A549 (cell line): ENCODE data around the gene AGPAT2. TPM values are rescaled to one million over a fixed set of nuclear protein-coding genes. Genes with fewer than 3 reads are reported as not detected.

ENCODE experiments used
- ATAC-seq, 2 experiments: fragments of 200-7000 bp in 1 of 2; fragments of >200 bp in 1 of 2; cut with Nextera tagmentation in 1 of 2; cut with Tn5 transposase in 1 of 2; 3 replicates each; pipeline versions ENCODE4 v1.8.0 to v1.9.1; 2018 to 2020; ENCODE audit warnings: mild to moderate bottlenecking in 1 of 2, moderate library complexity in 1 of 2
- CTCF ChIA-PET: fragments of 300-600 bp; sonication (Branson Sonifier 250); formaldehyde crosslinking; extraction: SDS; loops from one replicate; lab custom pipeline; 2021; ENCODE audit warnings: antibody characterized with exemption, inconsistent platforms; lab: Yijun Ruan, JAX
- POLR2A ChIA-PET: fragments of 350-600 bp; formaldehyde crosslinking; extraction: SDS; loops from one replicate; lab custom pipeline; 2021; ENCODE audit warnings: antibody characterized with exemption, inconsistent platforms; lab: Yijun Ruan, JAX
- DNase-seq, 2 experiments: peaks; one replicate each; pipeline versions ENCODE4 v3.0.0 to v3.0.0-alpha.2; 2011 to 2016; ENCODE audit warnings: low read depth in 1 of 2, low spot score in 1 of 2
- FAIRE-seq: peaks from 2 replicates; lab custom pipeline; 2011; peaks lifted over from hg19 to GRCh38; lab: Jason Lieb, UNC
- H3K27ac ChIP-seq, 2 experiments: fragments of >200 bp; sonication (Bioruptor Twin); formaldehyde crosslinking; 3 replicates each; pipeline ENCODE4 v1.5.1; 2016 to 2017
- H3K4me1 ChIP-seq: fragments of >200 bp; sonication (Bioruptor Twin); formaldehyde crosslinking; 3 replicates; pipeline ENCODE4 v1.6.1; 2016
- H3K4me2 ChIP-seq: fragments of >200 bp; sonication (Bioruptor Twin); formaldehyde crosslinking; 3 replicates; pipeline ENCODE4 v1.6.1; 2016
- H3K4me3 ChIP-seq: fragments of >200 bp; sonication (Bioruptor Twin); formaldehyde crosslinking; 3 replicates; pipeline ENCODE4 v1.5.1; 2016
- H3K9me3 ChIP-seq: fragments of >200 bp; sonication (Bioruptor Twin); formaldehyde crosslinking; 3 replicates; pipeline ENCODE4 v1.6.1; 2016
- BHLHE40 ChIP-seq: IDR thresholded peaks from 2 replicates; pipeline ENCODE4 v1.6.1; 2012; ENCODE audit warnings: low read depth, low read length, inconsistent platforms
- CEBPB ChIP-seq, 2 experiments: fragments of >200 bp in 1 of 2; sonication (Bioruptor Twin) in 1 of 2; formaldehyde crosslinking in 1 of 2; IDR thresholded peaks; 2 replicates each; pipeline ENCODE4 v1.6.1; 2012 to 2016
- CTCF ChIP-seq: fragments of >200 bp; sonication (Bioruptor Twin); formaldehyde crosslinking; IDR thresholded peaks from 3 replicates; pipeline ENCODE4 v1.5.1; 2016
- EHF ChIP-seq: fragments of 250-450 bp; sonication (Bioruptor Pico); IDR thresholded peaks from 2 replicates; pipeline ENCODE4 v1.5.0; 2020; ENCODE audit warnings: mild to moderate bottlenecking
- EHMT2 ChIP-seq: fragments of 200-600 bp; sonication (generic); IDR thresholded peaks from 2 replicates; pipeline ENCODE4 v1.6.1; 2016; ENCODE audit warnings: antibody characterized with exemption, low read depth, mild to moderate bottlenecking, moderate library complexity
- ELK1 ChIP-seq: fragments of 150-350 bp; IDR thresholded peaks from 2 replicates; pipeline ENCODE4 v1.6.1; 2014; ENCODE audit warnings: low read depth, mild to moderate bottlenecking, low read length
- ESRRA ChIP-seq: fragments of 150-350 bp; IDR thresholded peaks from 2 replicates; pipeline ENCODE4 v1.6.1; 2014; ENCODE audit warnings: mild to moderate bottlenecking, low read length, borderline replicate concordance
- FOXS1 ChIP-seq: fragments of 250-450 bp; sonication (Bioruptor Pico); IDR thresholded peaks from 2 replicates; pipeline ENCODE4 v1.5.0; 2020; ENCODE audit warnings: mild to moderate bottlenecking, moderate library complexity
- HMGXB4 ChIP-seq: fragments of 250-450 bp; sonication (Bioruptor Pico); IDR thresholded peaks from 2 replicates; pipeline ENCODE4 v1.5.0; 2021; ENCODE audit warnings: mild to moderate bottlenecking, moderate library complexity, borderline replicate concordance
- JUN ChIP-seq, 2 experiments: fragments of >200 bp; sonication (Bioruptor Twin); formaldehyde crosslinking; IDR thresholded peaks; 2 replicates in 1 of 2; 3 replicates in 1 of 2; pipeline ENCODE4 v1.6.1; 2016 to 2017
- JUNB ChIP-seq: fragments of >200 bp; sonication (Bioruptor Twin); formaldehyde crosslinking; IDR thresholded peaks from 2 replicates; pipeline ENCODE4 v1.6.1; 2016
- KDM1A ChIP-seq: fragments of 200-600 bp; sonication (generic); IDR thresholded peaks from 2 replicates; pipeline ENCODE4 v1.6.1; 2016; ENCODE audit warnings: low read depth, mild to moderate bottlenecking
- KDM5A ChIP-seq: fragments of 200-600 bp; sonication (generic); IDR thresholded peaks from 2 replicates; pipeline ENCODE4 v1.6.1; 2016; ENCODE audit warnings: antibody characterized with exemption, mild to moderate bottlenecking
- NR3C1 ChIP-seq: fragments of >200 bp; sonication (Bioruptor Twin); formaldehyde crosslinking; IDR thresholded peaks from 3 replicates; pipeline ENCODE4 v1.6.1; 2017
- PBX3 ChIP-seq: IDR thresholded peaks from 2 replicates; pipeline ENCODE4 v1.6.1; 2012
- PHF8 ChIP-seq: fragments of 200-600 bp; sonication (generic); IDR thresholded peaks from 2 replicates; pipeline ENCODE4 v1.6.1; 2016; ENCODE audit warnings: low read depth, mild to moderate bottlenecking, antibody characterized with exemption, moderate library complexity, borderline replicate concordance
- RAD21 ChIP-seq, 2 experiments: fragments of >200 bp in 1 of 2; sonication (Bioruptor Twin) in 1 of 2; formaldehyde crosslinking in 1 of 2; IDR thresholded peaks in 1 of 2; conservative IDR thresholded peaks in 1 of 2; 2 replicates in 1 of 2; 3 replicates in 1 of 2; pipeline ENCODE4 v1.6.1; 2012 to 2018; ENCODE audit warnings: inconsistent platforms in 1 of 2
- RARB ChIP-seq: fragments of 250-450 bp; sonication (Bioruptor Pico); IDR thresholded peaks from 2 replicates; pipeline ENCODE4 v1.8.0; 2021; ENCODE audit warnings: mild to moderate bottlenecking, moderate library complexity
- REST ChIP-seq: fragments of 200-600 bp; sonication (generic); IDR thresholded peaks from 2 replicates; pipeline ENCODE4 v1.6.1; 2016; ENCODE audit warnings: antibody characterized with exemption, mild to moderate bottlenecking, moderate library complexity
- SMC3 ChIP-seq: fragments of >200 bp; sonication (Bioruptor Twin); formaldehyde crosslinking; IDR thresholded peaks from 3 replicates; pipeline ENCODE4 v1.6.1; 2018; ENCODE audit warnings: inconsistent platforms
- SREBF2 ChIP-seq: fragments of 450-650 bp; IDR thresholded peaks from 2 replicates; pipeline ENCODE4 v1.6.1; 2014; ENCODE audit warnings: mild to moderate bottlenecking, moderate library complexity
- TFCP2L1 ChIP-seq: fragments of 250-450 bp; sonication (Bioruptor Pico); IDR thresholded peaks from 2 replicates; pipeline ENCODE4 v1.5.0; 2021; ENCODE audit warnings: mild to moderate bottlenecking
- TP53 ChIP-seq: fragments of 250-450 bp; sonication (Bioruptor Pico); IDR thresholded peaks from 2 replicates; pipeline ENCODE4 v1.5.0; 2021; ENCODE audit warnings: mild to moderate bottlenecking, moderate library complexity
- ZSCAN20 ChIP-seq: fragments of 250-450 bp; sonication (Bioruptor Pico); IDR thresholded peaks from 2 replicates; pipeline ENCODE4 v1.8.0; 2022; ENCODE audit warnings: mild to moderate bottlenecking, moderate library complexity
- WGBS: methylation state at CpG from one replicate; pipeline ENCODE4 v1.1.6; 2017; ENCODE audit errors: missing lambda C conversion rate; 5-methylcytosine and 5-hydroxymethylcytosine counted together
- polyA plus RNA-seq, 4 experiments: library from polyadenylated mRNA; depleted of rRNA in 3 of 4; stranded (reverse); fragments of >200 nt; fragmentation: RNase III in 1 of 4; extraction: RNeasy Plus Mini Kit Qiagen cat#74134 plus additional on column Dnase treatment in 1 of 4; gene quantifications; 2 replicates in 3 of 4; 3 replicates in 1 of 4; pipeline ENCODE4 v1.2.3, GENCODE V29; 2011 to 2017

Gene AGPAT2
- polyA plus RNA-seq, 2 of the 4 experiments (the other 2 are of a cell fraction), result 32.3 to 49.5 TPM

GRCh38 chr9:136732444-136733178 lies 45.4 kb upstream of the AGPAT2 start:
- Histone ChIP-seq H3K4me2 (no peak overlapping the region), H3K9me3 (no peaks in the 10 kb centered on the region), H3K4me1 (peaks cover 6% of the 10 kb centered on the region; the same call in 1 of the 3 replicates), H3K4me3 (no peak overlapping the region), H3K27ac (no peak overlapping the region)
- 71% methylated on average over 15 of the region's 16 CpGs for WGBS
- CTCF ChIA-PET, result interaction anchor here (2.1 to 6.0 kb wide), 3 partner anchors 9 to 28 kb away, joined by 7 to 50 read pairs (median 42); partner anchors contain the start of genes LCN10 and LCN8
- FAIRE-seq (no peak), DNase-seq (no peak), ATAC-seq (no peak)
- TF ChIP-seq PHF8 (no peak), SMC3 (no peak), KDM1A (no peak), RAD21 (conservative IDR thresholded peaks at IDR 0.05 in 1 of 2, IDR thresholded peaks at IDR 0.05 in 1 of 2) (no peak), ZSCAN20 (CRISPR knock-in tag) (no peak), EHMT2 (no peak), ESRRA (no peak), HMGXB4 (CRISPR knock-in tag) (no peak), BHLHE40 (no peak), CEBPB (IDR thresholded peaks at IDR 0.05) (no peak), ELK1 (no peak), FOXS1 (CRISPR knock-in tag) (no peak), JUN (IDR thresholded peaks at IDR 0.05) (no peak), REST (no peak), EHF (CRISPR knock-in tag) (no peak)
- POLR2A ChIA-PET, result no interaction called here

- no peak for FAIRE-seq
- H3K4me2 ChIP-seq, result peak overlapping the region; percentile 97; the same call in 2 of the 3 replicates
- H3K27ac ChIP-seq, result no peak overlapping the region
- no peaks in the 10 kb centered on the region for H3K9me3 ChIP-seq
- 88% methylated on average over 8 of the region's 8 CpGs for WGBS
- ChIA-PET POLR2A (interaction anchor here (0.5 kb wide), 1 partner anchor 355 kb away, joined by 4 read pairs; no protein-coding TSS in a partner anchor), CTCF (interaction anchor here (1.0 to 6.0 kb wide), 14 partner anchors 11 to 299 kb away, joined by 3 to 50 read pairs (median 12); partner anchors contain the start of genes DIPK1B, LCN10, LCN15 and LCN8)
- peaks cover 23% of the 10 kb centered on the region for H3K4me1 ChIP-seq
- no peak overlapping the region for H3K4me3 ChIP-seq
- no peak for DNase-seq
- ATAC-seq, result no peak
- TF ChIP-seq HMGXB4 (CRISPR knock-in tag), result no peak
- no peak for TF ChIP-seq NR3C1
- no peak for TF ChIP-seq JUNB
- TF ChIP-seq TFCP2L1, result no peak
- no peak for TF ChIP-seq CTCF
- no peak for TF ChIP-seq SREBF2
- no peak for TF ChIP-seq TP53 (CRISPR knock-in tag)
- TF ChIP-seq PBX3, result no peak
- no peak for TF ChIP-seq KDM5A
- TF ChIP-seq KDM1A, result no peak
- TF ChIP-seq EHF (CRISPR knock-in tag), result no peak
- no peak for TF ChIP-seq PHF8
- no peak for TF ChIP-seq RARB (CRISPR knock-in tag)
These were observed 42.7 kb upstream of the AGPAT2 start for GRCh38 chr9:136729926-136730325.
